ENCODE results near the gene TERT. TPM values are rescaled to one million over a fixed set of nuclear protein-coding genes. Genes with fewer than 3 reads are reported as not detected.
A peak's percentile ranks its signal among the peaks of the same experiment; 100 is the strongest.

TERT gene
- total and polyA plus RNA-seq, 12 donors, result 0.29 TPM; not detected in 11

DNA sequence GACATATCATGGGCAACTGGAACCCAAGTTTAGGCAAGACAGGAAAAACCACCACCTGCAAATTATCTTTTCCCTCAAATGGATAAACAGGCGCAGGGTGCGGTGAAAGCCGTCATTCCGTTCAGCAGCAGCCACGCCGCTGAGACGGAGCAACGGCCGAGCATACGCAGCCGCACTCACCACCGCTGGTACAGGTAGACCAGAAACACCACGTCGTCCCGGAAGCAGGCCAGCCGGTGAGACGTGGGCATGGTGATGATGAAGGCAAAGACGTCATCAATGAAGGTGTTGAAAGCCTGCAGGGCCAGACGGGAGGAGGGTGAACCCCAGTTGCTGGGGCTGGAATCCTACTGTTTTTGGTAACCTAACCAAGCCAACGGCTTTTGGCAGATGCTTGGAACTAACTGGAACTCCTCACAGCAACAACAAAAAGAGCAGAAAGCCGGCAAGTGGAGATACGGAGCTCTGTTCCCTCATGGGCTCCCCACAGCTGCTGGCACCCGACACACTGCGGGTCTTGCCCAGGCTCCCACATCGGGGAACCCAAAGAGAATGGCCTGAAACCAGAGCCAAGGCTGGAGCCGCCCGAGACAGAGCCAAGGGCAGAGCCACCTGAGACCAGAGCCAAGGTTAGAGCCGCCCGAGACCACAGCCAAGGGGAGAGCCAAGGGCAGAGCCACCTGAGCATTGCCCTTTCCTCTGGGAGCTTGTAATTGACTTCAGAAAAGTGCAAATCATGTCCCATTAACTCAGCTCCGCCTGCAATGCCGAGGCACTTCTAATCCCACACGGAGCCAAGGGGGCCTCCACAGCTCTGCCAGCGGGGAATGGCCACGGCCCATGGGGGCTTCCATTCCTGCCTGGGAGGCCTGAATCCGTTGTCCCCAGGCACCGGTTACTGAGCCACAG, 25.8 kb upstream of the TERT start:
- Histone ChIP-seq H3K27me3 (no peaks in the 10 kb centered on the region), H3K9me3 (replicated peaks in 1 of 3) (no peaks in the 10 kb centered on the region), H3K27ac (no peak overlapping the region), H3K4me3 (no peak overlapping the region), H3K4me1 (replicated peaks in 1 of 2) (no peaks in the 10 kb centered on the region), H3K36me3 (replicated peaks in 1 of 2) (peaks cover 0 to 77% of the 10 kb centered on the region in 2 donors)
- WGBS, 4 donors, result 91 to 93% (median 92%) methylated on average over 28 to 36 of the region's 36 CpGs
- DNase-seq, result peak in 1 of 7 donors; percentile 17
- intact Hi-C loops (cut with DNase I), result no loop called here
- TF ChIP-seq, protein P1, sequence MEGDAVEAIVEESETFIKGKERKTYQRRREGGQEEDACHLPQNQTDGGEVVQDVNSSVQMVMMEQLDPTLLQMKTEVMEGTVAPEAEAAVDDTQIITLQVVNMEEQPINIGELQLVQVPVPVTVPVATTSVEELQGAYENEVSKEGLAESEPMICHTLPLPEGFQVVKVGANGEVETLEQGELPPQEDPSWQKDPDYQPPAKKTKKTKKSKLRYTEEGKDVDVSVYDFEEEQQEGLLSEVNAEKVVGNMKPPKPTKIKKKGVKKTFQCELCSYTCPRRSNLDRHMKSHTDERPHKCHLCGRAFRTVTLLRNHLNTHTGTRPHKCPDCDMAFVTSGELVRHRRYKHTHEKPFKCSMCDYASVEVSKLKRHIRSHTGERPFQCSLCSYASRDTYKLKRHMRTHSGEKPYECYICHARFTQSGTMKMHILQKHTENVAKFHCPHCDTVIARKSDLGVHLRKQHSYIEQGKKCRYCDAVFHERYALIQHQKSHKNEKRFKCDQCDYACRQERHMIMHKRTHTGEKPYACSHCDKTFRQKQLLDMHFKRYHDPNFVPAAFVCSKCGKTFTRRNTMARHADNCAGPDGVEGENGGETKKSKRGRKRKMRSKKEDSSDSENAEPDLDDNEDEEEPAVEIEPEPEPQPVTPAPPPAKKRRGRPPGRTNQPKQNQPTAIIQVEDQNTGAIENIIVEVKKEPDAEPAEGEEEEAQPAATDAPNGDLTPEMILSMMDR (IDR thresholded peaks at IDR 0.05), result no peak
- no peak for TF ChIP-seq POLR2A (IDR thresholded peaks at IDR 0.05)

DNA sequence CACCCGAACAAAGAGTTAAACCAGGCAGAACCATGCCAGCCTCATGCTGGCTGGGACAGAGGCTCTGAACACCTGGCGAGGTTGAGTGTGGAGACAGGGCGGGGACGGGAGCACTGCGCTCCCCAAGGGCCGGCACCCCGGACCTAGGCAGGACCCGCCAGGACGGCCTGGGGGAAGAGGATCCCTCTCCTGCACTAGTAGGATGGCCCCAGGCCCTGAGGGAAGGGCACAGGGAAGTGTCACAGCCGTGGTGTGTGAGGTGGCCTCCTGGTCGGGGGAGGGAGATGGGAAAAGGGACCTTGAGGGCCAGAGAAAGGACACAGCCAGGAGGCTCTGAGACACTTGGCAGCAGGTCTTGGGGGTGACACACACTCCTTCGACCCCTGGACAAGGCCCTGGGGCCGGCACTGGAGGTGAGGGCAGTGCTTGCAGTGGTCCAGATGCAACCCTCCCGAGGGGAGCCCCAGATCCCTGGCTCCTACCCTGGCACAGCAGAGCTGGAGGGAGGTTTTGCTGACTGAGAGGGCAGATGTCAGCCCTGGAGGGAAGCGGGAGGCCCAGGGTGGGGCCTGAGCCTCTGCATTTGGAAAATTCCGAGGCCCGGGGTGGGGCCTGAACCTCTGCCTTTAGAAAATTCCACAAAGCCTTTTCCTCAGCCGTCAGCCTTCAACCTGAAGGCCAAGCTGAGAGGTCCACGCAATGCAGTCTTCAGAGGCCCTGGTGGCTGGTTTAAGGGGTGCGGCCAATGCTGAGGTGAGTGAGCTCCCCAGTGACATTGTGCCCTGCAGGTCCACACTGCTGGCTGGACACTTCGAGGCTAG, 24.8 kb upstream of the TERT start:
- Histone ChIP-seq H3K27ac (no peak overlapping the region), H3K36me3 (replicated peaks in 1 of 2) (peaks cover 0 to 66% of the 10 kb centered on the region in 2 donors), H3K9me3 (replicated peaks in 1 of 3) (no peaks in the 10 kb centered on the region), H3K4me1 (replicated peaks in 1 of 2) (no peaks in the 10 kb centered on the region), H3K4me3 (no peak overlapping the region), H3K27me3 (no peaks in the 10 kb centered on the region)
- peak in 1 of 7 donors; percentile 16 for DNase-seq
- intact Hi-C loops (cut with DNase I), result no loop called here
- TF ChIP-seq, protein P1 (IDR thresholded peaks at IDR 0.05), result no peak
- no peak for TF ChIP-seq POLR2A (IDR thresholded peaks at IDR 0.05)
- 83 to 87% (median 84%) methylated on average over 11 to 21 of the region's 21 CpGs for WGBS, 4 donors

DNA sequence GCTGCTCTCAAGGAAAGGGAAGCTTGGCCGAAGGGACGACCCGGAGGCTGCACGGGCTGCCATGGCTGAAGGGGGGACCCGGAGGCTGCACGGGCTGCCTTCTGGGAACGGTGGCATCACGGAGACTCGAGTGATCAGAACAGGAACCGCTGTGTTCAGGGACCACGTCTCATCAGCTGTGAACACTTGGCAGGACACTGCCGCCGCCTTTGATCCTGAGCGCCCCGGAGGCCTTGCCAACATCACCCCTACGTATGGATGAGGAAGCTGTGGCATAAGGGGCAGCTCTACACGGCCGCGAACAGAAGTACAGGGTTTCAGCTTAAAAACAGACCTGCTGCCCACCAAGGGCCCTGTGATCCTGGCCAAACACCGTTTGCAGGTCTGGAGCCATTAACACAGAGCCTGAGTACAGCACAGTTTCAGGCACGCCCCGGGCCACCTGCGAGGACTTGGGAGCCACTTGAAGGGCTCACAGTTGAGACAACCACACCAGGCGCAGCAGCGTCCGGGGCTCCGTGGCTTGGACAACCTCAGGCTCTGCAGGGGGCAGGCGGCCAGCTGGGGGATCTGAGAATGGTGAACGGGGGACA, 23.9 kb upstream of the TERT start:
- H3K36me3 ChIP-seq (replicated peaks in 1 of 2), result peaks cover 0 to 58% of the 10 kb centered on the region in 2 donors
- WGBS, 4 donors, result 90 to 95% (median 93%) methylated on average over 16 to 29 of the region's 29 CpGs
- no peaks in the 10 kb centered on the region for H3K9me3 ChIP-seq (replicated peaks in 1 of 3)
- DNase-seq, result no peak
- H3K27me3 ChIP-seq, result no peaks in the 10 kb centered on the region
- no peak overlapping the region for H3K27ac ChIP-seq
- intact Hi-C loops (cut with DNase I), result no loop called here
- no peaks in the 10 kb centered on the region for H3K4me1 ChIP-seq (replicated peaks in 1 of 2)
- TF ChIP-seq POLR2A (IDR thresholded peaks at IDR 0.05), result no peak
- TF ChIP-seq, protein P1 (IDR thresholded peaks at IDR 0.05), result no peak
- H3K4me3 ChIP-seq, result no peak overlapping the region
